HepG2 (cell line): Measurements from ENCODE around the gene XAB2. TPM values are rescaled to one million over a fixed set of nuclear protein-coding genes. Genes with fewer than 3 reads are reported as not detected.

Source experiments
- CENPX ChIP-seq: sonication (generic); formaldehyde crosslinking; IDR thresholded peaks from 2 replicates; pipeline ENCODE4 v1.9.0; 2021; ENCODE audit warnings: mild to moderate bottlenecking, missing genetic modification reagents, moderate library complexity
- ISL2 ChIP-seq: sonication (generic); formaldehyde crosslinking; IDR thresholded peaks from 2 replicates; pipeline ENCODE4 v1.5.0; 2020; ENCODE audit warnings: missing genetic modification reagents
- NAIF1 ChIP-seq: sonication (generic); formaldehyde crosslinking; IDR thresholded peaks from 2 replicates; pipeline ENCODE4 v1.5.0; 2020; ENCODE audit warnings: mild to moderate bottlenecking, missing genetic modification reagents, borderline replicate concordance
- SETDB1 ChIP-seq: sonication (generic); formaldehyde crosslinking; IDR thresholded peaks from 2 replicates; pipeline ENCODE4 v1.5.1; 2020; ENCODE audit warnings: missing genetic modification reagents, mild to moderate bottlenecking, borderline replicate concordance
- SRY ChIP-seq: sonication (generic); formaldehyde crosslinking; IDR thresholded peaks from 2 replicates; pipeline ENCODE4 v1.8.0; 2022; ENCODE audit warnings: mild to moderate bottlenecking, missing genetic modification reagents
- ZNF263 ChIP-seq: sonication (generic); formaldehyde crosslinking; IDR thresholded peaks from 2 replicates; pipeline ENCODE4 v1.4.0; 2020; ENCODE audit warnings: missing genetic modification reagents
- polyA plus RNA-seq, 8 experiments: library from polyadenylated mRNA; depleted of rRNA in 3 of 8; stranded (reverse) in 7 of 8; unstranded in 1 of 8; fragments of >200 nt; fragmentation: Illumina TruSeq in 4 of 8; extraction: Trizol in 4 of 8; gene quantifications; 2 replicates each; pipeline versions ENCODE4 v1.2.1 to v1.2.3, GENCODE V29; 2011 to 2016; ENCODE audit warnings: low read depth in 4 of 8, missing spikeins in 1 of 8, mixed read lengths in 1 of 8; ENCODE audit not compliant: insufficient read depth in 1 of 8
- total RNA-seq, 5 experiments: library from RNA; depleted of rRNA; stranded (reverse); fragments of >200 nt; fragmentation: Illumina TruSeq; extraction: Trizol; gene quantifications; 2 replicates each; pipeline ENCODE4 v1.2.3, GENCODE V29; 2016; ENCODE audit warnings: low read depth in 1 of 5
- TF ChIP-seq, protein P1 (sequence below): IDR thresholded peaks from 2 replicates; pipeline ENCODE4 v1.6.1; 2018; ENCODE audit warnings: missing genetic modification reagents
- TF ChIP-seq, protein P2 (sequence below): sonication (generic); formaldehyde crosslinking; IDR thresholded peaks from 2 replicates; pipeline ENCODE4 v1.9.0; 2022; ENCODE audit warnings: low read depth, missing genetic modification reagents
- TF ChIP-seq, protein P3 (sequence below): sonication (generic); formaldehyde crosslinking; IDR thresholded peaks from 2 replicates; pipeline ENCODE4 v1.5.0; 2020; ENCODE audit warnings: mild to moderate bottlenecking, missing genetic modification reagents, borderline replicate concordance
- TF ChIP-seq, protein P4 (sequence below): sonication (generic); formaldehyde crosslinking; conservative IDR thresholded peaks from 2 replicates; pipeline ENCODE4 v1.5.0; 2020; ENCODE audit warnings: missing genetic modification reagents
- TF ChIP-seq, protein P5 (sequence below): conservative IDR thresholded peaks from 2 replicates; pipeline ENCODE4 v1.6.1; 2018; ENCODE audit warnings: missing genetic modification reagents

Gene XAB2
- total and polyA plus RNA-seq, 2 of the 13 experiments (the other 11 are each of a cell fraction or from before 2014, with no cell fraction given) = 6.2 to 23.9 TPM

DNA sequence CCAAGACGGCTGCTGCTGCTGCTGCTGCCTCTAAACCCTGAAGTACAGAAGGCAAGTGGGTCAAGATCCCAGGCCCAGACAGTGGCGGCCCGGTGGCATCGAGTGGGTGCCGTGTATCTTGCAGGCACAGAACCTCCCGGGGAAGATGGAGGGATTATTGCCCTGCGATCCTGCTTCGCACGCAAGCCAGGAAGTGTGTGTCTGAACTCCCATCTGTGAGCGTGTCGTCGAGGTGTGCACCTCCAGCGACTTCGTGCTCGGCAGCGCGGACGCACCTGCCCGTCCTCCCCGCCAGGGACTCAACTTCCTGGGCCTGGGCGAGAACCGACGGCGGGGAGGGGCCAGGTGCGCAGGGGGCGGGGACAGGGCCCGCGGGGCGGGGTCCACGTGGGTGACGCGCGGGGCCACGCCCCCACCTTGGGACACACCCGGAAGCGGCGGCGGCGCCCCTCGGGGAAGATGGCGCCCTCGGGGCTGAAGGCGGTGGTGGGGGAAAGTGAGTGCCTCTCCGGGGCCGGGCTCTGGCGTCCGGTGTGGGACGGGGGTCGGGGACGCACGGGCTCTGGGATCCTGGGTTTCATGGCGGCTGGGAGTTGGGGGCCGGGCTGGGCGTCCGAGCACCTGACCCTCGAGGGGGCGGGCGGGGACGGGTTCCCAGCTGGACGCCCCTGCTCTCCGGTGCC, 7.5 kb upstream of the XAB2 start, which contains the start of gene STXBP2 (continued):
- TF ChIP-seq ZNF263 = peak; percentile 77
- TF ChIP-seq, protein P1, sequence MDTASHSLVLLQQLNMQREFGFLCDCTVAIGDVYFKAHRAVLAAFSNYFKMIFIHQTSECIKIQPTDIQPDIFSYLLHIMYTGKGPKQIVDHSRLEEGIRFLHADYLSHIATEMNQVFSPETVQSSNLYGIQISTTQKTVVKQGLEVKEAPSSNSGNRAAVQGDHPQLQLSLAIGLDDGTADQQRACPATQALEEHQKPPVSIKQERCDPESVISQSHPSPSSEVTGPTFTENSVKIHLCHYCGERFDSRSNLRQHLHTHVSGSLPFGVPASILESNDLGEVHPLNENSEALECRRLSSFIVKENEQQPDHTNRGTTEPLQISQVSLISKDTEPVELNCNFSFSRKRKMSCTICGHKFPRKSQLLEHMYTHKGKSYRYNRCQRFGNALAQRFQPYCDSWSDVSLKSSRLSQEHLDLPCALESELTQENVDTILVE = no peak
- TF ChIP-seq, protein P2, sequence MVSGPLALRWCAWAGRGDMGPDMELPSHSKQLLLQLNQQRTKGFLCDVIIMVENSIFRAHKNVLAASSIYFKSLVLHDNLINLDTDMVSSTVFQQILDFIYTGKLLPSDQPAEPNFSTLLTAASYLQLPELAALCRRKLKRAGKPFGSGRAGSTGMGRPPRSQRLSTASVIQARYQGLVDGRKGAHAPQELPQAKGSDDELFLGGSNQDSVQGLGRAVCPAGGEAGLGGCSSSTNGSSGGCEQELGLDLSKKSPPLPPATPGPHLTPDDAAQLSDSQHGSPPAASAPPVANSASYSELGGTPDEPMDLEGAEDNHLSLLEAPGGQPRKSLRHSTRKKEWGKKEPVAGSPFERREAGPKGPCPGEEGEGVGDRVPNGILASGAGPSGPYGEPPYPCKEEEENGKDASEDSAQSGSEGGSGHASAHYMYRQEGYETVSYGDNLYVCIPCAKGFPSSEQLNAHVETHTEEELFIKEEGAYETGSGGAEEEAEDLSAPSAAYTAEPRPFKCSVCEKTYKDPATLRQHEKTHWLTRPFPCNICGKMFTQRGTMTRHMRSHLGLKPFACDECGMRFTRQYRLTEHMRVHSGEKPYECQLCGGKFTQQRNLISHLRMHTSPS = no peak
- no peak for TF ChIP-seq CENPX (CRISPR knock-in tag)
- TF ChIP-seq SETDB1 (CRISPR knock-in tag) = no peak
- TF ChIP-seq SRY = 0 out of 2 replicates have a peak, but pooled peaks have one; percentile 20
- TF ChIP-seq ISL2 = no peak
- TF ChIP-seq NAIF1 (CRISPR knock-in tag) = no peak
- TF ChIP-seq, protein P3, sequence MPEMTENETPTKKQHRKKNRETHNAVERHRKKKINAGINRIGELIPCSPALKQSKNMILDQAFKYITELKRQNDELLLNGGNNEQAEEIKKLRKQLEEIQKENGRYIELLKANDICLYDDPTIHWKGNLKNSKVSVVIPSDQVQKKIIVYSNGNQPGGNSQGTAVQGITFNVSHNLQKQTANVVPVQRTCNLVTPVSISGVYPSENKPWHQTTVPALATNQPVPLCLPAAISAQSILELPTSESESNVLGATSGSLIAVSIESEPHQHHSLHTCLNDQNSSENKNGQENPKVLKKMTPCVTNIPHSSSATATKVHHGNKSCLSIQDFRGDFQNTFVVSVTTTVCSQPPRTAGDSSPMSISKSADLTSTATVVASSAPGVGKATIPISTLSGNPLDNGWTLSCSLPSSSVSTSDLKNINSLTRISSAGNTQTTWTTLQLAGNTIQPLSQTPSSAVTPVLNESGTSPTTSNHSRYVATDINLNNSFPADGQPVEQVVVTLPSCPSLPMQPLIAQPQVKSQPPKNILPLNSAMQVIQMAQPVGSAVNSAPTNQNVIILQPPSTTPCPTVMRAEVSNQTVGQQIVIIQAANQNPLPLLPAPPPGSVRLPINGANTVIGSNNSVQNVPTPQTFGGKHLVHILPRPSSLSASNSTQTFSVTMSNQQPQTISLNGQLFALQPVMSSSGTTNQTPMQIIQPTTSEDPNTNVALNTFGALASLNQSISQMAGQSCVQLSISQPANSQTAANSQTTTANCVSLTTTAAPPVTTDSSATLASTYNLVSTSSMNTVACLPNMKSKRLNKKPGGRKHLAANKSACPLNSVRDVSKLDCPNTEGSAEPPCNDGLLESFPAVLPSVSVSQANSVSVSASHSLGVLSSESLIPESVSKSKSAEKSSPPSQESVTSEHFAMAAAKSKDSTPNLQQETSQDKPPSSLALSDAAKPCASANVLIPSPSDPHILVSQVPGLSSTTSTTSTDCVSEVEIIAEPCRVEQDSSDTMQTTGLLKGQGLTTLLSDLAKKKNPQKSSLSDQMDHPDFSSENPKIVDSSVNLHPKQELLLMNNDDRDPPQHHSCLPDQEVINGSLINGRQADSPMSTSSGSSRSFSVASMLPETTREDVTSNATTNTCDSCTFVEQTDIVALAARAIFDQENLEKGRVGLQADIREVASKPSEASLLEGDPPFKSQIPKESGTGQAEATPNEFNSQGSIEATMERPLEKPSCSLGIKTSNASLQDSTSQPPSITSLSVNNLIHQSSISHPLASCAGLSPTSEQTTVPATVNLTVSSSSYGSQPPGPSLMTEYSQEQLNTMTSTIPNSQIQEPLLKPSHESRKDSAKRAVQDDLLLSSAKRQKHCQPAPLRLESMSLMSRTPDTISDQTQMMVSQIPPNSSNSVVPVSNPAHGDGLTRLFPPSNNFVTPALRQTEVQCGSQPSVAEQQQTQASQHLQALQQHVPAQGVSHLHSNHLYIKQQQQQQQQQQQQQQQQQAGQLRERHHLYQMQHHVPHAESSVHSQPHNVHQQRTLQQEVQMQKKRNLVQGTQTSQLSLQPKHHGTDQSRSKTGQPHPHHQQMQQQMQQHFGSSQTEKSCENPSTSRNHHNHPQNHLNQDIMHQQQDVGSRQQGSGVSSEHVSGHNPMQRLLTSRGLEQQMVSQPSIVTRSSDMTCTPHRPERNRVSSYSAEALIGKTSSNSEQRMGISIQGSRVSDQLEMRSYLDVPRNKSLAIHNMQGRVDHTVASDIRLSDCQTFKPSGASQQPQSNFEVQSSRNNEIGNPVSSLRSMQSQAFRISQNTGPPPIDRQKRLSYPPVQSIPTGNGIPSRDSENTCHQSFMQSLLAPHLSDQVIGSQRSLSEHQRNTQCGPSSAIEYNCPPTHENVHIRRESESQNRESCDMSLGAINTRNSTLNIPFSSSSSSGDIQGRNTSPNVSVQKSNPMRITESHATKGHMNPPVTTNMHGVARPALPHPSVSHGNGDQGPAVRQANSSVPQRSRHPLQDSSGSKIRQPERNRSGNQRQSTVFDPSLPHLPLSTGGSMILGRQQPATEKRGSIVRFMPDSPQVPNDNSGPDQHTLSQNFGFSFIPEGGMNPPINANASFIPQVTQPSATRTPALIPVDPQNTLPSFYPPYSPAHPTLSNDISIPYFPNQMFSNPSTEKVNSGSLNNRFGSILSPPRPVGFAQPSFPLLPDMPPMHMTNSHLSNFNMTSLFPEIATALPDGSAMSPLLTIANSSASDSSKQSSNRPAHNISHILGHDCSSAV (CRISPR knock-in tag) = no peak
- TF ChIP-seq, protein P4, sequence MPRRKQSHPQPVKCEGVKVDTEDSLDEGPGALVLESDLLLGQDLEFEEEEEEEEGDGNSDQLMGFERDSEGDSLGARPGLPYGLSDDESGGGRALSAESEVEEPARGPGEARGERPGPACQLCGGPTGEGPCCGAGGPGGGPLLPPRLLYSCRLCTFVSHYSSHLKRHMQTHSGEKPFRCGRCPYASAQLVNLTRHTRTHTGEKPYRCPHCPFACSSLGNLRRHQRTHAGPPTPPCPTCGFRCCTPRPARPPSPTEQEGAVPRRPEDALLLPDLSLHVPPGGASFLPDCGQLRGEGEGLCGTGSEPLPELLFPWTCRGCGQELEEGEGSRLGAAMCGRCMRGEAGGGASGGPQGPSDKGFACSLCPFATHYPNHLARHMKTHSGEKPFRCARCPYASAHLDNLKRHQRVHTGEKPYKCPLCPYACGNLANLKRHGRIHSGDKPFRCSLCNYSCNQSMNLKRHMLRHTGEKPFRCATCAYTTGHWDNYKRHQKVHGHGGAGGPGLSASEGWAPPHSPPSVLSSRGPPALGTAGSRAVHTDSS (CRISPR knock-in tag) = no peak
- TF ChIP-seq, protein P5, sequence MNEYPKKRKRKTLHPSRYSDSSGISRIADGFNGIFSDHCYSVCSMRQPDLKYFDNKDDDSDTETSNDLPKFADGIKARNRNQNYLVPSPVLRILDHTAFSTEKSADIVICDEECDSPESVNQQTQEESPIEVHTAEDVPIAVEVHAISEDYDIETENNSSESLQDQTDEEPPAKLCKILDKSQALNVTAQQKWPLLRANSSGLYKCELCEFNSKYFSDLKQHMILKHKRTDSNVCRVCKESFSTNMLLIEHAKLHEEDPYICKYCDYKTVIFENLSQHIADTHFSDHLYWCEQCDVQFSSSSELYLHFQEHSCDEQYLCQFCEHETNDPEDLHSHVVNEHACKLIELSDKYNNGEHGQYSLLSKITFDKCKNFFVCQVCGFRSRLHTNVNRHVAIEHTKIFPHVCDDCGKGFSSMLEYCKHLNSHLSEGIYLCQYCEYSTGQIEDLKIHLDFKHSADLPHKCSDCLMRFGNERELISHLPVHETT (CRISPR knock-in tag) = no peak
